HL-60 (cell line): ENCODE results near the gene IRAK1BP1.

Experiments
- DNase-seq, 2 experiments: peaks; one replicate each; pipeline ENCODE4 v3.0.0-alpha.2; 2010 to 2020; ENCODE audit warnings: low read depth in 1 of 2, low spot score in 1 of 2
- H3K27ac ChIP-seq: fragments of 250-450 bp; sonication (Bioruptor Pico); replicated peaks from 2 replicates; pipeline ENCODE4 v1.5.1; 2020; ENCODE audit warnings: mild to moderate bottlenecking, moderate library complexity
- H3K27me3 ChIP-seq: fragments of 250-450 bp; sonication (Bioruptor Pico); 2 replicates; pipeline ENCODE4 v1.5.1; 2021; ENCODE audit warnings: mild to moderate bottlenecking, moderate library complexity; ENCODE audit not compliant: insufficient read depth, poor library complexity, severe bottlenecking
- H3K4me3 ChIP-seq: replicated peaks from 2 replicates; pipeline ENCODE4 v1.5.1; 2011; ENCODE audit warnings: mild to moderate bottlenecking, control low read depth, low read length; ENCODE audit not compliant: insufficient read depth
- GABPA ChIP-seq: IDR thresholded peaks from 2 replicates; pipeline ENCODE4 v1.6.1; 2012; ENCODE audit warnings: low read depth
- POLR2AphosphoS5 ChIP-seq: IDR thresholded peaks from 2 replicates; pipeline ENCODE4 v1.6.1; 2012; ENCODE audit warnings: low read depth
- SPI1 ChIP-seq: IDR thresholded peaks from 2 replicates; pipeline ENCODE4 v1.6.1; 2012; ENCODE audit warnings: low read depth, mild to moderate bottlenecking, borderline replicate concordance
- TF ChIP-seq, protein P1 (sequence below): IDR thresholded peaks from one replicate; pipeline ENCODE4 v1.5.1; 2011; ENCODE audit warnings: low read length, control low read depth, inconsistent platforms; ENCODE audit not compliant: insufficient read depth
- TF ChIP-seq, protein P2 (sequence below): IDR thresholded peaks from 2 replicates; pipeline ENCODE4 v1.6.1; 2012; ENCODE audit warnings: low read depth; ENCODE audit not compliant: insufficient replicate concordance

Gene IRAK1BP1

DNA sequence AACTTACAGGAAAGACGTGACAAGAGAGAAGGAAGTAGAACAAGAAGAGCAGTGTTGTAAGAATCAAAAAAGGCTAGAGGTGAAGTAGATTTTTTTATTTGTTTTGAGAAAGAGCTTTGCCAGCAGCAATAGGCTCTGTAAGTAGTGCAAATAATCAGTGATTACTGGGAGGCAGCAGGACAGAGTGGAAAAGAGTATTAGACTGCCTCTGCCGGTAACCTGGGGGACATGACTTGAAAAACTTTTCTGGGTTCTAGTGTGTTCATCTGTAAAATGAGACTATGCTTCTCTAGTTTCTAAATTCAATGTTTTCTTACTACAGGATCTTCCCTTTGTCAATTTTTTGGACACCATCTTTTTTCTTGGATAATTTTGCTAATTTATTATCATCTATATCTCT, 5.8 kb upstream of the IRAK1BP1 start:
- TF ChIP-seq GABPA (no peak), POLR2AphosphoS5 (no peak), SPI1 (no peak)
- TF ChIP-seq, protein P1, sequence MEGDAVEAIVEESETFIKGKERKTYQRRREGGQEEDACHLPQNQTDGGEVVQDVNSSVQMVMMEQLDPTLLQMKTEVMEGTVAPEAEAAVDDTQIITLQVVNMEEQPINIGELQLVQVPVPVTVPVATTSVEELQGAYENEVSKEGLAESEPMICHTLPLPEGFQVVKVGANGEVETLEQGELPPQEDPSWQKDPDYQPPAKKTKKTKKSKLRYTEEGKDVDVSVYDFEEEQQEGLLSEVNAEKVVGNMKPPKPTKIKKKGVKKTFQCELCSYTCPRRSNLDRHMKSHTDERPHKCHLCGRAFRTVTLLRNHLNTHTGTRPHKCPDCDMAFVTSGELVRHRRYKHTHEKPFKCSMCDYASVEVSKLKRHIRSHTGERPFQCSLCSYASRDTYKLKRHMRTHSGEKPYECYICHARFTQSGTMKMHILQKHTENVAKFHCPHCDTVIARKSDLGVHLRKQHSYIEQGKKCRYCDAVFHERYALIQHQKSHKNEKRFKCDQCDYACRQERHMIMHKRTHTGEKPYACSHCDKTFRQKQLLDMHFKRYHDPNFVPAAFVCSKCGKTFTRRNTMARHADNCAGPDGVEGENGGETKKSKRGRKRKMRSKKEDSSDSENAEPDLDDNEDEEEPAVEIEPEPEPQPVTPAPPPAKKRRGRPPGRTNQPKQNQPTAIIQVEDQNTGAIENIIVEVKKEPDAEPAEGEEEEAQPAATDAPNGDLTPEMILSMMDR, result no peak
- TF ChIP-seq, protein P2, sequence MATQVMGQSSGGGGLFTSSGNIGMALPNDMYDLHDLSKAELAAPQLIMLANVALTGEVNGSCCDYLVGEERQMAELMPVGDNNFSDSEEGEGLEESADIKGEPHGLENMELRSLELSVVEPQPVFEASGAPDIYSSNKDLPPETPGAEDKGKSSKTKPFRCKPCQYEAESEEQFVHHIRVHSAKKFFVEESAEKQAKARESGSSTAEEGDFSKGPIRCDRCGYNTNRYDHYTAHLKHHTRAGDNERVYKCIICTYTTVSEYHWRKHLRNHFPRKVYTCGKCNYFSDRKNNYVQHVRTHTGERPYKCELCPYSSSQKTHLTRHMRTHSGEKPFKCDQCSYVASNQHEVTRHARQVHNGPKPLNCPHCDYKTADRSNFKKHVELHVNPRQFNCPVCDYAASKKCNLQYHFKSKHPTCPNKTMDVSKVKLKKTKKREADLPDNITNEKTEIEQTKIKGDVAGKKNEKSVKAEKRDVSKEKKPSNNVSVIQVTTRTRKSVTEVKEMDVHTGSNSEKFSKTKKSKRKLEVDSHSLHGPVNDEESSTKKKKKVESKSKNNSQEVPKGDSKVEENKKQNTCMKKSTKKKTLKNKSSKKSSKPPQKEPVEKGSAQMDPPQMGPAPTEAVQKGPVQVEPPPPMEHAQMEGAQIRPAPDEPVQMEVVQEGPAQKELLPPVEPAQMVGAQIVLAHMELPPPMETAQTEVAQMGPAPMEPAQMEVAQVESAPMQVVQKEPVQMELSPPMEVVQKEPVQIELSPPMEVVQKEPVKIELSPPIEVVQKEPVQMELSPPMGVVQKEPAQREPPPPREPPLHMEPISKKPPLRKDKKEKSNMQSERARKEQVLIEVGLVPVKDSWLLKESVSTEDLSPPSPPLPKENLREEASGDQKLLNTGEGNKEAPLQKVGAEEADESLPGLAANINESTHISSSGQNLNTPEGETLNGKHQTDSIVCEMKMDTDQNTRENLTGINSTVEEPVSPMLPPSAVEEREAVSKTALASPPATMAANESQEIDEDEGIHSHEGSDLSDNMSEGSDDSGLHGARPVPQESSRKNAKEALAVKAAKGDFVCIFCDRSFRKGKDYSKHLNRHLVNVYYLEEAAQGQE, result no peak
- H3K27ac ChIP-seq, result no peak overlapping the region
- H3K4me3 ChIP-seq, result no peak overlapping the region
- H3K27me3 ChIP-seq, result no peaks in the 10 kb centered on the region
- DNase-seq, result no peak

DNA sequence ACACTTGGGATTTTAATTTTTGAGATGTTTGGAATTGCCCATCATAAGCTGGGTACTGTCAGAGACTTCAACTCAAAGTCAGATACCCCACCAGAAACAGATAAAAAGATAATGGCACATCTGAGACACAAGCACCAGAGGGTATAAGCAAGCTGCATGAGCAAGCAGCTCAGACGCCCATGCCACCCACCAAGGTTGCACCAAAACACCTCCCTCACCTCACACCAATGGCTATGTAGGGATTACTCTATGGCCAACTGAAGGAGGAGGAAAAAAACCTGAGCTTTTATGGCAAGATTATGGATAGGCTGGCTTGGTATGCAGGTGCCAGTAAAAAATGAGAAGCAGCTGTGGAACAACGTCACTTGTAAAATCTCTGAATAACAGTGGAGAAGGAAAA, 3.8 kb upstream of the IRAK1BP1 start:
- H3K27me3 ChIP-seq, result no peaks in the 10 kb centered on the region
- no peak for TF ChIP-seq SPI1
- TF ChIP-seq, protein P1, result no peak
- TF ChIP-seq, protein P2, result no peak
- TF ChIP-seq GABPA, result no peak
- TF ChIP-seq POLR2AphosphoS5, result no peak
- DNase-seq, result no peak
- H3K4me3 ChIP-seq, result no peak overlapping the region
- H3K27ac ChIP-seq, result no peak overlapping the region

DNA sequence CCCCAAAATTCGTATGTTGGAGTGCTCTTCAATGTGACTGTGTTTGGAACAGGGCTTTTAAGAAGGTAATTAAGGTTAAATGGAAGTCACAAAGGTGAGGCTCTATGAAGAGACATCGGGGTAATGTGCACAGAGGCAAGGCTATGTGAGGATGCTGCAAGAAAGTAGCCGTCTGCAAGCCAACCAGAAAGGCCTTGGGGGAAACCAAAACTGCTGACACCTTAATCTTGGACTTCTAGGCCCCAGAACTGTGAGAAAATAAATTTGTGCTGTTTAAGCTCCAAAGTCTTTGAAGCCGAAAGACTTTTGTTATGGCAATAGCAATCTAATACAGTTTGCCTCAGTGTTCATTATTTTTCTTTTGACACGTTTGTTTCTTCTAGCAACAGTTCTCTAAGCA, 2.4 kb upstream of the IRAK1BP1 start:
- no peak overlapping the region for H3K4me3 ChIP-seq
- TF ChIP-seq, protein P2, result no peak
- TF ChIP-seq, protein P1, result no peak
- TF ChIP-seq POLR2AphosphoS5, result no peak
- no peak overlapping the region for H3K27ac ChIP-seq
- H3K27me3 ChIP-seq, result no peaks in the 10 kb centered on the region
- no peak for DNase-seq
